NCI-H2107 treated with DMSO at 0.1 percent for 48 hours (cell line): ENCODE measurements around the gene FOXJ1.

Experiments used
- DNase-seq: peaks from one replicate; lab custom pipeline; 2025; ENCODE audit not compliant: unreplicated experiment; lab: John Stamatoyannopoulos, UW

FOXJ1 gene

DNA sequence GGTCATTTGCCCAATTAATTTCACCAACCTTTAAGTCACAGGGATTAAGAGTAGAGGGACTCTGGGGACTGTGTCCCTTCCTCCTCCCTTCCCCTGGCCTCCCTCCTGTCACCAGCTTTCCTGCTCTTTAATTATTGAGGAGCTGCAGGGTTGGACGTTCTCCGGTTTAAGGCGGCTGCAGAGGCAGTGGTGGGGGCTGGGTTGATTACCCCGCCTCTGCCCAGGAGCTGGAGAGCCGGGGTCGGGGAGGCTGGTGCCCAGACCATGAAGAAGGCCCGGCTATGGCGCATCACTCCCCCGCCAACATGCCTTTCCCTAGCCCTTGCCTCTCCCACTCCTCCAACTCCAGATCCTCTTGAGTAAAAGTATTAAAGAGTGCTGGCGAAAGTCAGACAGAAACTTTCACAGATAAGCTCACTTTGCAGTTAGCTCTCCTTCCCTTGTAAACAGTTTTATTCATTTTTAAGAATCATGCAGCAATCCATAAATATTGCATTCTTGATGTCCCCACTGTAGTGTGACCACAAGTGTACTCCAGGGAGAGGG is 1.1 kb upstream of the FOXJ1 start:
- DNase-seq: peak; percentile 22

DNA sequence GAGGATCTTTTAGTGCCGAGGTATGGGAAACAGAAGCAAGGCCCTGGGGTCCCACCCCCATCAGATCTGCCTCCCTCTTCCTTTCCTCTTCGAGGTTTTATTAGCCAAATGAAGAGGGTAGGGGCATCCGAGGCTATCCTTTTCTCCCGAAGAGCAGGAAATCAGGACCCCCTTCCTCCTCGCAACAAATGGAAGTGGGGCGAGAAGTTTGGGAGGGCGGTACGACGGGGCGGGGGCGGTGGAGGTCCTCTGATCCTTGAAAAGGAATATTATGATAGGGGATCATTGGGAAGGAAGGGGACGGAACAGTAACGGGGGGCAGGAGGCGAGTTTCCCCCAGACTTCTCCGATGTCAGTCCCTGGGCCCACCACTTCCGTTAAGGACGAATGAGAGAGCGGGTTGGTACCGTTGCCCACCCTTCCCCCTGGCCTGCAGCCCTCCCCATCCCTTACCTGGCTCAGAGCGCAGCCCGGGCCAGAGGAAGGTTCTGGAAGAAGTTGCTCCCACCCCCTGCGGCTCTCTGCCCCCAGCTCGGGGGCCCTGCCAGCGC is 309 bp downstream of the FOXJ1 start:
- no peak for DNase-seq

DNA sequence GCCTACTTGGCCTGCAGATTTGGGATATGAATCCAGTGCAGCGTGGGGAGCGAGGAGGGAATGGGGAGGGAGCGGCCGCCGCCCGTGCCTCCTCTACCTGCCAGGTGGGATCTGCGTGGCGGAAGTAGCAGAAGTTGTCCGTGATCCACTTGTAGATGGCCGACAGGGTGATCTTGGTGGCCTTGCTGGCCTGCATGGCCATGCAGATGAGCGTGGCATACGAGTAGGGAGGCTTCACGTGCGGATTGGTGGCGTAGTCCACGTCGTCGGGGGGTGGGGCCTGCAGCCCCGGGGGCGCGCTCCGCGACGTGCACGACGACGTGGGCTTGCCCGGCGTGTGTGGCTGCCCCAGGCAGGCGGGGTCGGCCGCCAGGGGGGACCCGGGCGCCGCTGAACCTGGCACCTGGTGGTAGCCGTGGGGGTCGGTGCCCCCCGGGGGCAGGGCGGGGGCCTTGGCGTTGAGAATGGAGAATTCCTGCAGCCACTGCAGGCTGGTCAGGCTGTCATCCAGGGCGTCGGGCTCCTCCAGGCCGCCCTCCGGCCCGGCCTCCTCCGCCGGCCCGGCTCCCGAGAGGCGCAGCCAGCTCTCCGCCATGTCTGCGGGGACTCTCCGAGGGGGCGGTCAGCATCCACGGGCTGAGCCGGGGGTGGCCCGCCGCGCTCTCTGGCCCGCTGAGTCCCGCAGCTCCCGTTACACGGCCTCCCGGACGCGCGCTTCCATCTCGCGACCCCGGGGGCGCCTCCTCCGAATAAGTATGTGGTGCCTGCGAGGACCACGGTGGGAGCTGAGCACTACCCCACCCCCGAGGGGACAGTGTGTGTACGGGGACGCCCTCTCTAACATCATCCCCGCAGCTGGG is 1.0 kb downstream of the FOXJ1 start:
- no peak for DNase-seq

DNA sequence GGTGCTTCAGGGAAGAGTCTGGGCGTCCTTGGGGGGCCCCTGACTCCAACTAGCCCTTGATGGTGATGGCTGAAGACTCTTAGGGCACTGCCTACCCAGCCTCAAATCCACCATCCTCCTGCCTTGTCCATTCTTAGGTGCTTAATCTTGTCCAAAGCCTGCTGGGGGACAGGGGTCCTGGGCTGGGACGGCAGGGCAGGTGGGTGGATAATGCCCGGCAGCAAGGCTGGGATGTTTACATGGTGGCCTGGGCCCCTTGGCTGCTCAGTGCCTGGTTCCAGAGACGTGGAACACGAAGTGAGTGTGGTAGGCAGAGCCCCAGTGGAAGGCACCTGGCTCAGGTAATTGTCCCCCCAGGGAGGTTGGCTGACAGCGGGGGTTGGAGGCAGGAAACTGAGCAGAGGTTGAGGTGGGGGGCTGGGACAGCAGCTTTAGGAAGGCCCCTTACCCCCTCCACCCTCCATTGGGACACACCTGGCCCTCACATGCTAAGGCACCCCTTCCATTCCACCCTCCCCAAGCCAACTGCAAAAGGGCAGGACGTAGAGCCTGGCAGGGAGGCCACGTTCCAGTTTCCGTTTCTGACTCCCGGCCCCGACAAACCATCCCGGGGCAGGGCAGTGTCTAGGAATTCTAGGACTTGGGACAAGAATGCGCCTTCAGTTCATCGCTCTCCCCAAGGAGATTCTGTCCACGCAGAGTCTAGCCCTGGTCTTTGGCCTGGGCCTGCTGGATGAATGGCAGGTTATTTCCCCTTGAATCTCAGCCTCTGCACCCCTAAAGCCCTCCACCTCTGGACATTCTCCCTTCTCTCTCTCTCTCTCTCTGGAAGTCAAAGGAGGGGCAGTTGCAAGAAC is 1.9 kb downstream of the FOXJ1 start:
- DNase-seq: no peak

DNA sequence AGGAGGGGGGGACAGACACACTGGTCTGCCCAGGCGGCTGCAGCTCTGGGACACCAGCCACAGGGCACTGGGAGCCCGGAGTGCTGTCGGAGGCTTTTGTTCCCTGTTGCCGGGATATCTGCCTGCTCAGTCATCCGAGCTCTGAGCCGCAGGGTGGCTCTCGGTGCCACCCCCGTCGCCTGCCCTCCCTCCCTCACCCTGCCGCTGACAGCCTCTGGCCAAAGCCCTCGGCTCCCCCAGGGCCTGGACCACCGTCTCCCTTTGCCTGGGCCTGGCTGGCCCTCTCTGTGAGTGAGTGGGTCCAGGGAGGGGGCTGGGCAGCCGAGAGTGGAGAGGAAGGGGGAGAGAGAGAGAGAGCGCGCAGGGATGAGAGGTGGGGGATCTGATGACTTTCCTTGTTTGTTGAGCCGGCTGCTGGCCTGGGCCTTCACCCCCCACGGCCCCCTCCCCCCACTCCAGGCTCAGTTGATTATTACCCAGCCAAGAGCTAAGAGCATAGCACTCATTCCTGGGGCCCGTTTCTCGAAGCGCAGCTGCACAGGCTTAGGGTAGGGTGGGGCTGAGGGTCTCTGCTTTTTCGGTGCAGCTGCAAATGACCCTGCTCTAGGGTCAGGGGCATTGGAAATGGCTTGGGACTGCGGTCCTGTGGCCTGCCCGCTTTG is 2.7 kb downstream of the FOXJ1 start:
- peak; percentile 65 for DNase-seq

DNA sequence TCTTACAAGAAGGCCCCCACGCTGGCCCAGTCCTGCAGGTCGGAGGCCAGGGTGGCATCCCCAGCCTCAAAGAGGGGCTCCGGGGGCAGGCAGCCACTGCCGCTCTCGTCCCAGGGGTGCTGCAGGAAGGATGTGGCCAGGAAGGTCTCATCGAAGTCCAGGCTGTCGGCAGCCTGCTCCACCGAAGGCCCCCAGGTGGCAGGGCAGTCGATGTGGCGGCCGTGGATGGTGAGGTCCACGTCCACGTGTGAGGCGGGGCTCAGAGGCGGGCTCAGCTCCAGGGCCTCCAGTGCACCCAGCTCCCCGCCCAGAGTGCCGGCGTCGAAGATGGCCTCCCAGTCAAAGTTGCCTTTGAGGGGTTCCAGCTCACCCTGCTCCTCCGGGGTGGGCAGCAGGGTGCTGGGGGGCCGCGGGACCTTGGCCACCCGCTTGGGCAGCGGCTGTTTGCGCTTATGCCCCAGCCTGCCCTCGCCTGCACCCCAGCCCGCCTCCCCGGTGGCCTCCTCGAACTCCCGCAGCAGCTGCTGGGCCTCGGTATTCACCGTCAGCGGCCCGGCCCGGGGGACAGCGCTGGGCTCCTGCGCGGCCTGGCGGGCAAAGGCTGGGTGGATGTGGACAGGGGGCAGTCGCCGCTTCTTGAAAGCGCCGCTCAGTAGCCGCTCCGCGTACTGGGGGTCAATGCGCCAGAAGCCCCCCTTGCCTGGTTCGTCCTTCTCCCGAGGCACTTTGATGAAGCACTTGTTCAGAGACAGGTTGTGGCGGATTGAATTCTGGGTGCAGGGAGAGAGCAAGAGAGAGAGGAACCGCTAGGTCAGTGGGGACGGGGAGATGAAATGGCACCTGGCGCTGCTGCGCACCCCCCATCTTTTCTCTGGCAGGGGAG is 3.5 kb downstream of the FOXJ1 start:
- DNase-seq: no peak

DNA sequence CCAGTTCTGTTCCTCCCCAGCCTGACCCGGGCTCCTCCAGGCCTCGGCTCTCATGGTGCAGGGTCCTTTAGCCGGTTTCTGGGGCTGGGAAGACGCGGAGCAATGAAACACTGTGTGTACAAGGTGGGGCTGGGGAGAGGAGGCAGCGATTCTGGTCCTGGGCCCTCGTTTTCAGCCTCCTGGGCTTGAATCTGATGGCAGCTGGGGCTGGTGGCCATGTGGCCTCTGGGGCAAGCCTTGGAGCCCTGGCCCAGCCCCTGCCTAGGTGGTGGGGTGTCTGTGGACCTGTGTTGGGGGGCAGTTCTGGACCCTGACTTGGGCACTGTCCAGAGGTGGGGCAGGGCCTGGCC is 4.1 kb downstream of the FOXJ1 start:
- DNase-seq: no peak

DNA sequence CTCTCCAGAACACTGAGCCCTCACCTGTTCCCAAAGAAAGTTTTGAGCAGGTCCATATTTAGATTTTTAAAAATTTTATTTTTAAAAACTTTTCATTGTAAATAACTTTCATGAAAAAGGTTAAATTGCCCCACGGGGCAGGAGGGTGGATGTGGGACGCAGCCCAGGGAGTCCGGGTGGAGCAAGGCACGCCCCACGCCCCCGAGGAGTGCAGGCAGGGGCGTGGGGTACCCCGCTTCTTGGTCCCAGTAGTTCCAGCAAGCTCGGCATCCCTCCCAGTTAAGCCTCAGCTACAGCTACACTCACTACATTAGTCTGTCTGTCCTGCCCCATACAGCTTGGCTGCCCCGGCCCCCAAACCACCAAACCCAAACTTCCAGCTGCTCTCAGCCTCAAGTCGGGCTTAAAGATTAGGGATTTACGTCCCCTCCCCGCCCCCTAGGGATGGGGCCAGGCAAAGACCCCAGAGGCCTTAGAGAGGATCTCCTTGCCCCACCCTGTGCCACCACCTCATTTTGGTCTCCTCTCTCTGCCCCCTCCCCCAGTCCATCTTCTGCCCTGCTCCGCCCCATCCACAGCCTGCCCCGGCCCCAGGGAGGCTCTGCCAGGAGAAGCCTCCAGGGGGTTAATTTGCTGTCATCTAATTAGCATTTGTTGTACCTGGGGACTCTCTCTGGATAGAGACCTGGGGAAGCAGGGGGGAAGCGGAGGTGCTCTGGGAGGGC is 4.6 kb downstream of the FOXJ1 start:
- DNase-seq: no peak

DNA sequence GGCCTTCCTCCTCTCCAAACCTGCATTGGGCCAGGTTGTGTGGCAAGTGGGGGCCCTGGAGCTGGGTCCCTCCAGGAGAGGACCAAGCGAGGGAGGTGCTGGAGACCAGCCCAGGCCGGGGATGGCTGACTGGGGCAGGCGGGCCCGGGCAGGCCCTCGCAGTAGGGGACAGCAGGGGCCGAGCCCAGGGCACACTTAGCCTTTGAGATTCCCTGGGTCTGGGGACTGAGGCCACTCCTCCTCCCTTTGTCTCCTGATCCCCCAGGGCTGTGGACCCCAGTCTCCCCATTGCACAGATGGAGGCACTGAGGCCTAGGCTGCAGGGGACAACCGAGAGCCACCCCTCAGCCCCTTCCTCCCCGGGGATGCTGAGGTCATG is 5.2 kb downstream of the FOXJ1 start:
- DNase-seq: no peak

DNA sequence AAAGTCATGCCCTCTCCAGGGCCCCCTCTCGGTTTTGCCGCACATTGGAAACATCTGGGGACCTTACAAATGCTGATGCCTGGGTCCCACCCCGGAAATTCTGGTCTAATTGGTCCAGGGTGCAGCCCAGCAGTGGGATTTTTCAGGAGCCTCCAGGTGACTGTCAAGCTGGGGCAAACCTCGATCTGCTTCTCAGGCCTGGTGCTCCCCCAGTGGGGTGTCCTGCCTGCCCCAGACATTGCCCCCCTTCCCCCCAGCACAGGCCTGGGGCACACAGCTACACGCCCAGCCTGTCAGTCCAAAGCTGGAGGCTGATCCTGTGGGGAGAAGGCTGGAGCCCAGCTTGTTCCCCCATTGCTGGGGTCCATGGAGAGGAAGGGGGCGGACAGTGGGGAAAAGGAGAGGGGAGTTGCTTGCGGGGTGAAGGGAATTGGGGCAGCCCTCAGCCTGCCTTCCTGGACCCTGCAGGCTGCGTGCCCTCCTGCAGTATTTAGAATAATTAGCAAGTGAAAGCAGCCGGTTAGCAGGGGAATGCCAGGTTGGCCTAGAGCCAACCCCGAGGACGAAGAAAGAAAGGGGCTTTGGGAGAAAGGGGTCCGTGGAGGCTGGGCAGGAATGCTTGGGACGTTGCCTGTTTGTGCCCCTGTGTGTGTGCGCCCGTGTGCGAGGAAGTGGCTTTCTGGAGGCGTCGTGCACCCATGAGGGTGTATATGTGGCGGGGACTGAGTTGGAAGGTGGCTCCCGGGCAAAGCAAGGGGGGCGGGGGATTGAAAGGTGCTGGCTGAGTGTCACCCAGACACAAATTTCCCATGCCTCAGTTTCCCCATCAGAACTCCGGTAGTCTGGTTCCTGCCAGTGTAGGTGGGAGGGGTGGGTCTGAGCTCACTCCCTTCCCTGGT is 5.9 kb downstream of the FOXJ1 start:
- no peak for DNase-seq

DNA sequence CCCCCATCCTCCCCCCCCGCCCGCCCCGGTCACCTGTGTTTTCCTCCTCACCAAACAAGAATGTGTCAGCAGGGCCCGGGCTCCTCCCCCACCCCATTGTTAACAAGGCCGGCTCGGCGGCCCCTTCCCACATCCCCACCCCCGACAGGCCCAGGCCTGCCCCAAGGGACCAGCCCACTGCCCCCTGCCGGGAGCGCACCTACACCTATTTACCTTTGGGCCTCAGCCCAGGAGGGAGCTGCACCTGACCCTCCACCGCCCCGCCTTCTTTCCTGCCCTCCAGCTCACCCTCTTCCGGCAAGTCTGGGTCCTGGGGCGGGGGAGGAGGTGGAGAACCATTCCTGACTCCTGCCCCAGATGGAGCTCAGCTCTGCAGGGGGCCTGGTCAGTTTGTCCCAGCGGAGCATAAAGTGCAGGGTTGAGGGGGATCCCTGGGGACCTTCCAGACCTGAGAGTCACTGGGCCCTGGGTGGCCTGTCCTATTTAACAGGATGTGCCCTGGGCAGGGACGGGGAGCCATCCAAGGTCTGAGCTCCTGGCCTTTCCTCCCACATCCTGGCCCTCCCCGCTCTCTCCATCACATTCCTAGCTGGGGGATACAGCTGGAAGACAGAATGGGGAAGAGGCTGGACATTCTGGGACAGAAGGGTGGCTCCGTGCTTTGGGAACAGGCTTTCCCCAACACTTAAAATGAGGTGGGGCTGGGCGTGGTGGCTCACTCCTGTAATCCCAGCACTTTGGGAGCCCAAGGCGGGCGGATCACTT is 8.3 kb downstream of the FOXJ1 start:
- peak; percentile 80 for DNase-seq

DNA sequence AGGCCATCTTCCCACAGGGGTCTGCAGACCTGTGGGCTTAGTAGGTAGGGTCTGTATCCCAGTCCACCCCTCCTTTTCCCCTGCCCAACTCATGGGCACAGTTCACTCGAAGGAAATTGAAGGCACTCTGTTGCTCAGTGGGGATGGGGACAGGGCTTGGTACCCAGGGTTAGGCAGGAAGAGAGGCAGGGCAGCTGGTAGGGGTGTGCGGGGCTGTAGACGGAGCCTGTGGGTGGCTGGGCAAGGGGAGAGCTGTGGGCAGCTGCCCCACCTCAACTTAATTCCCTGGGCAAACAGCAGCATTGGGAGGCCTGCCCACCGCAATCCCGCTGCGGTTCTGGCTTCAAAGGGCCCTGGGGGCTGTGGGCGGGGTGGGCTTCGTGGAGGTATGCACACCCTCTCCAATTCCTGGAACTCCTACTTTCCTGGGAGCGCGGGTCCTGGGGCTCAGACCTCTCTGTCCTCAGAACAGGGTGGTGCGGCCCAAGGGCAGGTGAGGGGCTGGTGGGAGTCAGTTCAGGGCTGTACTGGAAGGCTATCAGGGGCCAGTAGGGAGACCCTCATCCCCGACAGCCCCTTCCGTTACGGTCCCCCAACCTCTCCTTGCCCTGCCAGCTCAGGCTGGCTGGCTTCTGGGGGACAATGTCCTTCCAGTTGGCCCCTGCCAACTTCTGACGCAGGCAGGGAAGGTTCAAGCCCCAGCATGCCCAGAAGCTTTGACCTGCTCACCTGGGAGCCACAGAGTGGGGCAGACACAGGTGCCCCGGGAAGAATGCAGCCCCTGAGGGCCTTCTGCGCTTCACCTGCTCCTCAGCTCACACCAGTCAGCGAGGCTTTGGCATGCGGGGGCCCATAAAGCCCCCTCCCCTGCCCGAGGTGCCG is 9.1 kb downstream of the FOXJ1 start:
- DNase-seq: peak; percentile 69

DNA sequence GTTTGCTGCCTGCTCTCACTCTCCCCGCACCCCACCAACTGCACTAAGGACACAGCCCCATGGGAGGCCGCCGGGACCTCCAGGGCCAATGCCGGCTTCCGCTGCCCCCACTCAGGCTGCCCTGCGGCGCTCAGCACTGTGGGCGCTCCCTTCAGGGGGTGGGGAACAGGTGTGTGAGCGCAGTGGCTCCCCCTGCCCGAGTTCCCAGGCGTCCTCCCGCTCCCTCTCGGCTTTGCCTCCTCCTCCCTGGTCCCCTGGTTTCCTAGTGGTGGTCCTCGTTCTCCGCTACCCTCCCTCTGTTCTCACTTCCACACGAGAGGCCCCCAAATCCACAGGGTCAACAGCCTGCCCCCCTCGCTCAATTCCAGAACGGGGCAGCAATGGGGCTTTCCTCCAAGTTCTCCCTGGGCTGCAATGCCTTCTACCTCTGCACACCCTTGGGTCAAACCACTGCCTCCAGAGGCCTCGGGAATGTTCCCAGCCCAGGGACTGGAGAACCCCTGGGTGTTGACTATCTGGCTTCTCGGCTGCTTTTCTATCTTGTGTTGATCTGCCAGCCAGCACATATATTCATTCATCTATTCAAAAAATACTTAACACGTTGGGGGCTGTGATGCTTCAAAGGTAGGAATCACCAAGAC is 9.9 kb downstream of the FOXJ1 start:
- no peak for DNase-seq

DNA sequence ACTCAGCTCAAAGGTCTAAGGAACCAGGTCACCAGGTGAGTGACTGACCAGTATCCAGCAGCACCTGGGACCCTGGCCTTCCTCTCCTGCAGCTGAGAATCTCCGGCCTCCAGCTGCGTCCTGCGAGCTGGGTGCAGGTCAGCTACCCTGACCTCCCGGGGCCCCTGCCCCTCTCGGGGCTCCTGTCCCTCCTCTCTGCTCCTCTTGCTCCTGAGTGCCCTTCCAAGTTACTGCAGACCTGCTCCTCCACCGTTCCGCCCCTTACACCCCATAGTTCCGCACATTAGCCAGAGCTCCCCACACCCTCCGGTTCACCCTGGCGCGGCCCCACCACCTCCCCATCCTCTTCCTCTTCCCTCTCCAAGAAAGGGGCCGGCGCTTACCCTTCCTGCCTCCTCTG is 10.6 kb downstream of the FOXJ1 start:
- DNase-seq: no peak

DNA sequence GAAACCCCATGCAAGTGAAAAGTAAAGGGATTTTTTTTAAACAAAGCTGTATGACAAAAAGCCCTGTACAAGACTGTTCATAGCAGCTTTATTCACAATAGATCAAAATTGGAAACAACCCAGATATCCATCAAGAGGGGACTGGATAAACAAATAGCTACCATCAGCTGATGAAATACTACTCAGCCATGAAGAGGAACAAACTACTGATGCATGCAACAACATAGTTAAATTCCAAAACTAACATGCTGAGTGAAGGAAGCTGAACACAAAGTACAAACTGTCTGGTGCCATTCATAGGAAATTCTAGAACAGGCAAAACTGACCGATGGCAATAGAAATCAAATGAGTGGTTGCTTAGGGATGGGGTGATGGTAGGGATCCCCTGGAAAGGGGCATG is 15.1 kb downstream of the FOXJ1 start:
- DNase-seq: no peak

DNA sequence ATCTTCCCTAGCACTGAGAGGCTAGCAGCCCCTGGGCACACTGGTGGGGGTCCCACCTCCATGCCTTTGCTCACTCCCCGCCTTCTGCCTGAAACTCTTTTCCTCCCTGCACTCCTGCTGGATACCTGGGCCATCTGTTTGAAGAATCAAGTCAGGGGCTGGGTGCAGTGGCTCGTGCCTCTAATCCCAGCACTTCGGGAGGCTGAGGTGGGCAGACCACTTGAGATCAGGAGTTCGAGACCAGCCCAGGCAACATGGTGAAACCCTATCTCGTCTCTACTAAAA is 15.7 kb downstream of the FOXJ1 start:
- no peak for DNase-seq
